ENCODE results near the gene PRKN.

Gene PRKN

GRCh38 chr6:161748535-161749416 lies 978.8 kb downstream of the PRKN start:
- Histone ChIP-seq H3K27me3 (ENCODE audit: insufficient read depth, poor library complexity, severe bottlenecking) (no peaks in the 10 kb centered on the region), H3K27ac (replicated peaks) (no peak overlapping the region), H3K4me3 (replicated peaks; ENCODE audit: insufficient read depth, low read length) (no peak overlapping the region)
- TF ChIP-seq POLR2AphosphoS5 (IDR thresholded peaks at IDR 0.05; ENCODE audit: low read depth) (no peak), CTCF (IDR thresholded peaks at IDR 0.05; ENCODE audit: insufficient read depth, low read length) (peak; percentile 1)
- DNase-seq (ENCODE audit: low read depth in 1 of 2, low spot score in 1 of 2), result peak in 1 of 2 experiments; percentile 8

- TF ChIP-seq REST (IDR thresholded peaks at IDR 0.05; ENCODE audit: insufficient replicate concordance, low read depth) (no peak), SPI1 (IDR thresholded peaks at IDR 0.05; ENCODE audit: borderline replicate concordance, low read depth) (no peak), POLR2AphosphoS5 (IDR thresholded peaks at IDR 0.05; ENCODE audit: low read depth) (no peak), GABPA (IDR thresholded peaks at IDR 0.05; ENCODE audit: low read depth) (no peak), CTCF (IDR thresholded peaks at IDR 0.05; ENCODE audit: insufficient read depth, low read length) (no peak)
- H3K27ac ChIP-seq (replicated peaks), result no peak overlapping the region
- H3K4me3 ChIP-seq (replicated peaks; ENCODE audit: insufficient read depth, low read length), result no peak overlapping the region
- no peak for DNase-seq (ENCODE audit: low read depth in 1 of 2, low spot score in 1 of 2)
- no peaks in the 10 kb centered on the region for H3K27me3 ChIP-seq (ENCODE audit: insufficient read depth, poor library complexity, severe bottlenecking)
Observed at GRCh38 chr6:161747506-161747905, 980.1 kb downstream of the PRKN start.

GRCh38 chr6:161745594-161746141 lies 981.9 kb downstream of the PRKN start:
- H3K27ac ChIP-seq (replicated peaks), result no peak overlapping the region
- H3K27me3 ChIP-seq (ENCODE audit: insufficient read depth, poor library complexity, severe bottlenecking), result no peaks in the 10 kb centered on the region
- H3K4me3 ChIP-seq (replicated peaks; ENCODE audit: insufficient read depth, low read length), result no peak overlapping the region
- TF ChIP-seq GABPA (IDR thresholded peaks at IDR 0.05; ENCODE audit: low read depth) (no peak), CTCF (IDR thresholded peaks at IDR 0.05; ENCODE audit: insufficient read depth, low read length) (no peak), REST (IDR thresholded peaks at IDR 0.05; ENCODE audit: insufficient replicate concordance, low read depth) (no peak)
- DNase-seq (ENCODE audit: low read depth in 1 of 2, low spot score in 1 of 2), result no peak
